CD4-positive, alpha-beta memory T cell (primary cell): ENCODE data around the gene KCNMB1. TPM values are rescaled to one million over a fixed set of nuclear protein-coding genes. Genes with fewer than 3 reads are reported as not detected.
A peak's percentile ranks its signal among the peaks of the same experiment; 100 is the strongest.

Source experiments
- CTCF ChIA-PET: fragments of 350-600 bp; sonication (Branson Sonifier 250); formaldehyde crosslinking; loops from one replicate; lab custom pipeline; 2021; ENCODE audit warnings: inconsistent platforms; ENCODE audit not compliant: partially characterized antibody; lab: Charles Lee
- POLR2A ChIA-PET: fragments of 350-600 bp; sonication (Branson Sonifier 250); formaldehyde crosslinking; loops from one replicate; lab custom pipeline; 2021; ENCODE audit not compliant: partially characterized antibody; lab: Charles Lee
- DNase-seq, 5 donors: peaks; one replicate each; pipeline versions ENCODE4 v3.0.0 to v3.0.0-alpha.2; 2020 to 2022; ENCODE audit warnings: mixed read lengths in 1 of 5
- H3K27ac ChIP-seq: one replicate; pipeline ENCODE4 v1.7.0; 2013; ENCODE audit warnings: low read depth, low read length
- H3K27me3 ChIP-seq: 2 replicates; pipeline ENCODE4 v1.7.0; 2013; ENCODE audit warnings: mild to moderate bottlenecking, low read length, moderate library complexity; ENCODE audit not compliant: insufficient read depth
- H3K36me3 ChIP-seq: 2 replicates; pipeline ENCODE4 v1.7.0; 2013; ENCODE audit warnings: mild to moderate bottlenecking, low read length, moderate library complexity; ENCODE audit not compliant: insufficient read depth
- H3K4me1 ChIP-seq: 2 replicates; pipeline ENCODE4 v1.7.0; 2013; ENCODE audit warnings: mild to moderate bottlenecking, low read length, moderate library complexity; ENCODE audit not compliant: insufficient read depth
- H3K4me3 ChIP-seq, 2 donors: one replicate each; pipeline ENCODE4 v1.7.0; 2013; ENCODE audit warnings: low read length in 2 of 2, mild to moderate bottlenecking in 1 of 2
- H3K9me3 ChIP-seq, 2 donors: one replicate each; pipeline ENCODE4 v1.7.0; 2013; ENCODE audit warnings: low read length in 2 of 2, control low read depth in 1 of 2; ENCODE audit not compliant: control insufficient read depth in 1 of 2
- H3K27ac Mint-ChIP-seq, 7 donors: one replicate each; pipeline ENCODE4 v1.8.0; 2020 to 2021; ENCODE audit warnings: mixed read lengths in 7 of 7, mild to moderate bottlenecking in 6 of 7, inconsistent platforms in 3 of 7, moderate library complexity in 3 of 7
- H3K27me3 Mint-ChIP-seq, 2 donors: one replicate each; pipeline ENCODE4 v1.8.0; 2020 to 2021; ENCODE audit warnings: mixed read lengths in 2 of 2
- H3K36me3 Mint-ChIP-seq, 2 donors: one replicate each; pipeline ENCODE4 v1.8.0; 2020 to 2021; ENCODE audit warnings: mixed read lengths in 2 of 2, inconsistent platforms in 1 of 2, mild to moderate bottlenecking in 1 of 2
- H3K4me1 Mint-ChIP-seq, 4 donors: one replicate each; pipeline ENCODE4 v1.8.0; 2020 to 2021; ENCODE audit warnings: mixed read lengths in 4 of 4, mild to moderate bottlenecking in 1 of 4
- H3K4me3 Mint-ChIP-seq, 8 donors: one replicate each; pipeline ENCODE4 v1.8.0; 2020 to 2021; ENCODE audit warnings: mixed read lengths in 8 of 8, mild to moderate bottlenecking in 7 of 8, moderate library complexity in 6 of 8, inconsistent platforms in 3 of 8
- H3K9me3 Mint-ChIP-seq, 8 donors: one replicate each; pipeline ENCODE4 v1.8.0; 2020 to 2021; ENCODE audit warnings: mixed read lengths in 8 of 8, mild to moderate bottlenecking in 5 of 8, inconsistent platforms in 3 of 8, moderate library complexity in 1 of 8
- intact Hi-C: fragments of 100-400 bp; cut with micrococcal nuclease; formaldehyde crosslinking; loops from one replicate; pipeline ENCODE4 v1.15.1; 2023
- polyA plus RNA-seq, 2 donors: library from polyadenylated mRNA; unstranded; fragments of 300-500 nt; fragmentation: Illumina TruSeq; gene quantifications; one replicate each; pipeline ENCODE4 v1.2.3, GENCODE V29; 2021
- total RNA-seq, 2 experiments: library from RNA; stranded (reverse); gene quantifications; one replicate each; pipeline ENCODE4 v1.2.3, GENCODE V29; 2021

Gene KCNMB1
- total and polyA plus RNA-seq, 4 experiments from 2014 or later, result not detected

DNA sequence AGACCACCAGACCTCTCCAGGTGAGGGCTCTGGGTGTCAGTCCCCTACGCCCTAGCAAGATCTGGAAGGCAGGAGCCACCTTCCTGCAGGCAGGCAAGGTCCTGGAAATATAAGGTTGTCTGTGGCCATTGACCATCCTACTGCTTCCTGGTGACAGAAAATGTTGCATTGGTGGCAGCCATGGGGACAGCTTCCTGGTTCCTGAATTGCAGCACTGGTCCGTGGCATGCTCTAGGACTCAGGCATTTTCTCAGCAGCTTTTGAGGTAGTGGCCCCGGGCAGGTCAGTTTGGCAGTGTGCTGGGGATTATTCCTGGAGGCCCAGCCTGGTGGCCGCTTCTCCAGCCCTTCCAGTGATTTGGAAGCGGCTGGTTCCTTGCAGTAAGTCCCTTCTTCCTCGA, 36.6 kb upstream of the KCNMB1 start:
- Histone ChIP-seq H3K27me3 (no peaks in the 10 kb centered on the region), H3K27ac (no peak overlapping the region), H3K36me3 (no peaks in the 10 kb centered on the region), H3K9me3 (no peaks in the 10 kb centered on the region), H3K4me1 (no peaks in the 10 kb centered on the region), H3K4me3 (no peak overlapping the region)
- Mint-ChIP-seq H3K36me3 (no peaks in the 10 kb centered on the region), H3K4me1 (peaks cover 0 to 3% (median 2%) of the 10 kb centered on the region in 4 donors), H3K4me3 (no peak overlapping the region), H3K27me3 (peaks cover 10 to 11% of the 10 kb centered on the region in 2 donors), H3K27ac (no peak overlapping the region), H3K9me3 (no peaks in the 10 kb centered on the region)
- CTCF ChIA-PET, result interaction anchor here (0.9 to 3.3 kb wide), 7 partner anchors 8 to 208 kb away, joined by 3 to 23 read pairs (median 5); no protein-coding TSS in a partner anchor
- no peak for DNase-seq
- intact Hi-C loops, result no loop called here
- POLR2A ChIA-PET, result no interaction called here

DNA sequence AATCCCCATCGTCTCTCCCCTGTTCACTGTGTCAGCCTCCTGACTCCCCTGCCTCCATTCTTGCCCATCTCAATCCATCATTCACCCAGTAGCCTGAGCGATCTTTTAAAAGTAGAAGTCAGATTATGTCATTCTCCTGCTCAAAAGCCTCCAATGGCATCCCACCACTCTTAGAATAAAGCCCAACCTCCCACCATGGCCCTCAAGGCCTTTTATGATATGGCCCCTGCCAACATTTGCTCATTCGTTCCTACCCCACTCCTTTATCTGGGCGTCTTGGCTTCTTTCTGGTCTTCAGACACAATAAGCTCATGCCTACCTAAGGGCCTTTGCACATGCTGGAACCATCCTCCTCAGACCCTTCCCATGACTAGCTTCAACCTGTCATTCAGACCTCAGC, 35.5 kb upstream of the KCNMB1 start:
- peaks cover 5 to 8% of the 10 kb centered on the region in 2 donors for H3K27me3 Mint-ChIP-seq
- H3K4me3 Mint-ChIP-seq, result no peak overlapping the region
- no peak overlapping the region for H3K4me3 ChIP-seq
- ChIA-PET CTCF (interaction anchor here (0.7 to 3.3 kb wide), 8 partner anchors 8 to 206 kb away, joined by 3 to 13 read pairs (median 4); no protein-coding TSS in a partner anchor), POLR2A (no interaction called here)
- intact Hi-C loops, result no loop called here
- H3K9me3 ChIP-seq, result no peaks in the 10 kb centered on the region
- no peaks in the 10 kb centered on the region for H3K27me3 ChIP-seq
- H3K27ac Mint-ChIP-seq, result no peak overlapping the region
- DNase-seq, result no peak
- H3K36me3 Mint-ChIP-seq, result no peaks in the 10 kb centered on the region
- no peaks in the 10 kb centered on the region for H3K9me3 Mint-ChIP-seq
- no peak overlapping the region for H3K27ac ChIP-seq
- no peaks in the 10 kb centered on the region for H3K4me1 ChIP-seq
- no peaks in the 10 kb centered on the region for H3K36me3 ChIP-seq
- peaks cover 0 to 4% (median 3%) of the 10 kb centered on the region in 4 donors for H3K4me1 Mint-ChIP-seq

DNA sequence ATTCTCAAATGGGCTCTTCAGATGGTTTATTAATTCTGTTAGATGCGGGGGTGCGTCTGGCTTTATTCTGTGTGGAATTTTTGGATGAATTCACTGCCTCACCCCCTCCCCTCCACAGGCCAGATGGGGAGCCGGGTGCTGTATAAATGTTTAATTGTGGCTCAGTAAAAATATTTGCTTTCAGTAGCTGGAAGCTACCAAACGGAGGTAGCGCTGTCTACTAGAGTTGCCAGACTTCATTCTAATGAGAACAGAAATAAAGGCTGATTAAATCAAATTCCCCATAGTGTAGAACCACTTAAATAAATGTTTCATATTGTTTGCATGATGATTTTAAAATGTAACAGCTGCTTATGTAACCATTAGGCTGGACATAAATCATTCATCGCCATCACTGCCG, 34.5 kb upstream of the KCNMB1 start:
- H3K27me3 Mint-ChIP-seq, result peaks cover 5 to 8% of the 10 kb centered on the region in 2 donors
- no peak overlapping the region for H3K4me3 Mint-ChIP-seq
- no peaks in the 10 kb centered on the region for H3K36me3 Mint-ChIP-seq
- no peaks in the 10 kb centered on the region for H3K27me3 ChIP-seq
- no peaks in the 10 kb centered on the region for H3K9me3 ChIP-seq
- DNase-seq, result no peak
- H3K4me1 Mint-ChIP-seq, result peaks cover 0 to 5% (median 3%) of the 10 kb centered on the region in 4 donors
- ChIA-PET POLR2A (no interaction called here), CTCF (interaction anchor here (0.9 to 3.7 kb wide), 8 partner anchors 8 to 210 kb away, joined by 3 to 18 read pairs (median 6); no protein-coding TSS in a partner anchor)
- intact Hi-C loops, result no loop called here
- no peaks in the 10 kb centered on the region for H3K9me3 Mint-ChIP-seq
- peak overlapping the region in 1 of 7 donors; percentile 52 for H3K27ac Mint-ChIP-seq
- no peak overlapping the region for H3K4me3 ChIP-seq
- H3K4me1 ChIP-seq, result no peaks in the 10 kb centered on the region
- H3K27ac ChIP-seq, result no peak overlapping the region
- no peaks in the 10 kb centered on the region for H3K36me3 ChIP-seq

DNA sequence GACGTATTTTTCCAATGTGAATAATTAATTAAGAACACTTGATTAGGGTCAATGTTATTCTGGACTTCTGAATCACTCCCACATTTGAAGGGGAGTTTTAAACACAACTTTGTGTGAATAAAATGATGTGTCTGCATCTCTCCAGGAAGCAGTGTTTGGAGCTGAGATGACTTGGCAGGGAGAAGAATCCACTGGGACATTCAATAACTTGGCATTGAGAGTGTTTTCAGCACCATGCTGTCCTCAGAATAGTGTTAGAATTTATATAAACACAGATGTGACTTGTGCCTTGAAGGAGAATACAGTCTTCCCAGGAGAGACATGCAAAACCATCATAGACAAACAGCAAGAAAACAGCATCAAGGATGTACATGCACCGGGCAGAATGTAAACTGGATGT, 32.7 kb upstream of the KCNMB1 start:
- Histone ChIP-seq H3K27ac (no peak overlapping the region), H3K4me1 (peaks cover 9% of the 10 kb centered on the region), H3K36me3 (no peaks in the 10 kb centered on the region), H3K4me3 (no peak overlapping the region), H3K9me3 (no peaks in the 10 kb centered on the region), H3K27me3 (no peaks in the 10 kb centered on the region)
- ChIA-PET CTCF (interaction anchor here (0.7 to 5.0 kb wide), 12 partner anchors 9 to 326 kb away, joined by 3 to 27 read pairs (median 4); no protein-coding TSS in a partner anchor), POLR2A (no interaction called here)
- peaks cover 12 to 17% (median 15%) of the 10 kb centered on the region in 4 donors for H3K4me1 Mint-ChIP-seq
- no peak overlapping the region for H3K4me3 Mint-ChIP-seq
- no peak overlapping the region for H3K27ac Mint-ChIP-seq
- intact Hi-C loops, result loop anchor here (1.0 kb wide), 3 partner anchors 83 to 322 kb away; no protein-coding TSS in a partner anchor
- DNase-seq, result no peak
- H3K36me3 Mint-ChIP-seq, result no peaks in the 10 kb centered on the region
- peaks cover 4 to 8% of the 10 kb centered on the region in 2 donors for H3K27me3 Mint-ChIP-seq
- H3K9me3 Mint-ChIP-seq, result no peaks in the 10 kb centered on the region

DNA sequence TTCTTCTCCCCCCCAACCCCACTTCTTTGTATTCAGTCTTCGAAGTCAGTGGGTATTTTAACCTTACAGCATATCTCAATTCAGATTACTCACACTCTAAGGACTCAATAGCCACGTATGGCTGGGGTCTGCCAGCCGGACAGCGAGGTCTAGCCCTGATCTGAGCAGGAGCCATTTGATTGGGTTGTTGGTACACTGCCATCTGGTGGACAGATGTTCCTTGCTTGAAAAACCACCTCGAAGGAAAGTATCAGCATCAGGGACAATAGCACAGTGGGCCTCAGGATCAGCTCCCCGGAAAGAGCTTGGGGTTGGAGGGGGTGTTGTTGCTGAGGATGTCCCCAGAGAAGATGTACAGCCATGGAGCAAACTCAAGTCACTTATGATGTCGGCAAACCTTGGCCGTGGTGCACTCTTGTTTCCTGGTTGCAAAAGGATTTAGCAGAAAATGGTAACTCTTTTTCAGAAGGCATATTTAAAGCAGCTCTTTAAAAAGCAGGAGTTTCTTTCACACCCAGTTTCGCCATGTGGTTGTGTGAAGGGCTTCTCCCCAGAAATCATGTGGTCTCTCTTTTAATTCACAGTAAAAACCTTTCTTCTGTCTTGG, 31.7 kb upstream of the KCNMB1 start:
- Mint-ChIP-seq H3K27ac (peak overlapping the region in 1 of 7 donors; percentile 24), H3K9me3 (no peaks in the 10 kb centered on the region), H3K4me1 (peaks cover 18 to 25% (median 23%) of the 10 kb centered on the region in 4 donors), H3K4me3 (no peak overlapping the region), H3K36me3 (no peaks in the 10 kb centered on the region), H3K27me3 (peaks cover 4 to 7% of the 10 kb centered on the region in 2 donors)
- no peak overlapping the region for H3K4me3 ChIP-seq
- no peaks in the 10 kb centered on the region for H3K27me3 ChIP-seq
- intact Hi-C loops, result loop anchor here (1.0 kb wide), 3 partner anchors 82 to 321 kb away; no protein-coding TSS in a partner anchor
- ChIA-PET POLR2A (no interaction called here), CTCF (interaction anchor here (0.7 to 5.0 kb wide), 21 partner anchors 10 to 325 kb away, joined by 3 to 27 read pairs (median 4); no protein-coding TSS in a partner anchor)
- DNase-seq, result peak; percentile 45 to 54 (median 53)
- H3K36me3 ChIP-seq, result no peaks in the 10 kb centered on the region
- H3K9me3 ChIP-seq, result no peaks in the 10 kb centered on the region
- no peak overlapping the region for H3K27ac ChIP-seq
- H3K4me1 ChIP-seq, result peaks cover 19% of the 10 kb centered on the region

DNA sequence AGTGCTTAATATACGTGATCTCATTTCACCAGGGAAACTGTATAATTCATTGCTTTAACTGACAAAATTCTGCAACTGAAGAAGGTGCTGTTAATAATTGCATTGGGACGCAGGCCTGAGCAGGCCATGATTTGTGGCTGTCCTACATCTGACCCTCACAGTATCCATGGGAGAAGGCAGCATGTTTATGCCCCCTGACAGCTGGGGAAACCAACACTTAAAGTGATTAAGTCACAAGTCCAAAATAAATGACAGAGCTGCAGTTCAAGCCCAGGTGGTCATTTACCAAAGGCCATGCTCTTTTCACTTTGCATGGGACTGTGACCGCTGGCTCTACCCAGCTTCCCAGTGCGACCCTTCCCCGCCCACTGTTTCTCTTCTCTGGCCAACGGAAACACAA, 30.5 kb upstream of the KCNMB1 start:
- DNase-seq, result no peak
- H3K9me3 ChIP-seq, result no peaks in the 10 kb centered on the region
- no peak overlapping the region for H3K27ac ChIP-seq
- H3K27me3 Mint-ChIP-seq, result peaks cover 4 to 5% of the 10 kb centered on the region in 2 donors
- no peaks in the 10 kb centered on the region for H3K27me3 ChIP-seq
- peaks cover 24% of the 10 kb centered on the region for H3K4me1 ChIP-seq
- no peak overlapping the region for H3K4me3 Mint-ChIP-seq
- intact Hi-C loops, result no loop called here
- ChIA-PET CTCF (interaction anchor here (0.7 to 5.0 kb wide), 12 partner anchors 9 to 320 kb away, joined by 3 to 27 read pairs (median 6); no protein-coding TSS in a partner anchor), POLR2A (interaction anchor here (1.1 kb wide), 1 partner anchor 19 kb away, joined by 3 read pairs; no protein-coding TSS in a partner anchor)
- no peak overlapping the region for H3K4me3 ChIP-seq
- no peaks in the 10 kb centered on the region for H3K36me3 Mint-ChIP-seq
- peaks cover 18 to 34% (median 27%) of the 10 kb centered on the region in 4 donors for H3K4me1 Mint-ChIP-seq
- no peaks in the 10 kb centered on the region for H3K9me3 Mint-ChIP-seq
- no peak overlapping the region for H3K27ac Mint-ChIP-seq
- no peaks in the 10 kb centered on the region for H3K36me3 ChIP-seq

DNA sequence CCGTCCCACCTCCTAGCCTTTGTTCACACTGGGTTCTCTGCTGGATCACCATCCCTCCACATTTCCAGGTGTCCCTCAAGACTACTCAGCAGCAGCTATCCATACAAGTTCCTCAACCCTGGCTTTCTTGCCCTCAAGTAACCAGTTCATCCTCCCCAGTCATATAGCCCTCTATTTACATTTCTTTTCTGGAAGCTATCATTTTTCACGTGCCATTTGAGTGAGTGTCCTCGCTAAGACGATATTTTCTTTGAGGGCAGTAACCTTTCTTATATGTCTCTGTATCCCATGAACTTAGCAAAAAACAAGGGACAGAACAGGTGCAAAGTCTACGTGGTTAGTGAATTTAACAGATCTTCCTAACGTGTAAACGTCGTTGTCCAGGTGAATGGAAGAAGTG, 29.6 kb upstream of the KCNMB1 start:
- Mint-ChIP-seq H3K36me3 (no peaks in the 10 kb centered on the region), H3K4me1 (peaks cover 18 to 37% (median 28%) of the 10 kb centered on the region in 4 donors), H3K27ac (peak overlapping the region in 2 of 7 donors; percentile 37 to 71), H3K27me3 (peaks cover 3 to 4% of the 10 kb centered on the region in 2 donors), H3K9me3 (no peaks in the 10 kb centered on the region), H3K4me3 (peak overlapping the region in 2 of 8 donors; percentile 1 to 9)
- no peaks in the 10 kb centered on the region for H3K9me3 ChIP-seq
- peaks cover 24% of the 10 kb centered on the region for H3K4me1 ChIP-seq
- H3K27ac ChIP-seq, result no peak overlapping the region
- intact Hi-C loops, result no loop called here
- no peak for DNase-seq
- CTCF ChIA-PET, result interaction anchor here (0.9 to 5.0 kb wide), 10 partner anchors 8 to 319 kb away, joined by 3 to 27 read pairs (median 7); no protein-coding TSS in a partner anchor
- POLR2A ChIA-PET, result interaction anchor here (1.1 kb wide), 1 partner anchor 18 kb away, joined by 3 read pairs; no protein-coding TSS in a partner anchor
- H3K27me3 ChIP-seq, result no peaks in the 10 kb centered on the region
- no peak overlapping the region for H3K4me3 ChIP-seq
- H3K36me3 ChIP-seq, result no peaks in the 10 kb centered on the region
